HEK293 (cell line): ENCODE measurements around the gene SWAP70.

Experiments
- CTCF ChIA-PET: fragments of 350-600 bp; formaldehyde crosslinking; extraction: SDS; loops from one replicate; lab custom pipeline; 2021; ENCODE audit warnings: antibody characterized with exemption; lab: Yijun Ruan, JAX
- POLR2A ChIA-PET: fragments of 300-600 bp; formaldehyde crosslinking; extraction: SDS; loops from one replicate; lab custom pipeline; 2020; ENCODE audit warnings: antibody characterized with exemption, inconsistent platforms; lab: Yijun Ruan, JAX
- H3K27ac ChIP-seq: fragments of 200-500 bp; sonication (Bioruptor generic); 2 replicates; pipeline ENCODE4 v1.5.1; 2014; ENCODE audit warnings: low read depth, low read length, control low read depth, inconsistent platforms; ENCODE audit errors: extremely low read depth
- H3K36me3 ChIP-seq, 2 experiments: fragments of 200-500 bp in 1 of 2; sonication (Bioruptor generic) in 1 of 2; 1 replicate in 1 of 2; 2 replicates in 1 of 2; pipeline ENCODE4 v1.5.1; 2014 to 2017; ENCODE audit warnings: inconsistent platforms in 2 of 2, low read length in 2 of 2; ENCODE audit not compliant: control insufficient read depth in 2 of 2, insufficient read depth in 1 of 2
- H3K4me1 ChIP-seq: fragments of 200-500 bp; sonication (Bioruptor generic); 2 replicates; pipeline ENCODE4 v1.5.1; 2014; ENCODE audit warnings: mild to moderate bottlenecking, low read length, inconsistent platforms; ENCODE audit not compliant: control insufficient read depth, insufficient read depth
- H3K4me3 ChIP-seq: 2 replicates; pipeline ENCODE4 v1.5.1; 2011; ENCODE audit warnings: low read depth, mild to moderate bottlenecking, control low read depth, low read length, moderate library complexity
- H3K9me3 ChIP-seq: fragments of 200-500 bp; sonication (Bioruptor generic); 2 replicates; pipeline ENCODE4 v1.5.1; 2014; ENCODE audit warnings: low read depth, low read length, inconsistent platforms; ENCODE audit not compliant: control insufficient read depth, insufficient read depth
- FEZF1 ChIP-seq: fragments of 450-650 bp; formaldehyde crosslinking; IDR thresholded peaks from 2 replicates; pipeline ENCODE4 v1.5.1; 2016; ENCODE audit warnings: missing biosample characterization, missing genetic modification characterization
- GFI1B ChIP-seq: fragments of 450-650 bp; formaldehyde crosslinking; IDR thresholded peaks from 2 replicates; pipeline ENCODE4 v1.5.1; 2016; ENCODE audit warnings: missing biosample characterization, missing genetic modification characterization
- GLI2 ChIP-seq: fragments of 450-650 bp; formaldehyde crosslinking; IDR thresholded peaks from 2 replicates; pipeline ENCODE4; 2017; ENCODE audit warnings: missing biosample characterization, missing genetic modification characterization, low read depth, borderline replicate concordance
- HOXD13 ChIP-seq: sonication (generic); formaldehyde crosslinking; IDR thresholded peaks from 2 replicates; pipeline ENCODE4 v1.8.0; 2022; ENCODE audit warnings: missing genetic modification reagents, borderline replicate concordance
- KLF1 ChIP-seq: fragments of 450-650 bp; formaldehyde crosslinking; IDR thresholded peaks from 2 replicates; pipeline ENCODE4 v1.5.1; 2016; ENCODE audit warnings: missing biosample characterization, missing genetic modification characterization
- MZF1 ChIP-seq: fragments of 450-650 bp; formaldehyde crosslinking; IDR thresholded peaks from 2 replicates; pipeline ENCODE4 v1.5.1; 2017; ENCODE audit warnings: missing biosample characterization, missing genetic modification characterization, borderline replicate concordance
- REST ChIP-seq: fragments of 450-650 bp; formaldehyde crosslinking; IDR thresholded peaks from 2 replicates; pipeline ENCODE4 v1.5.1; 2016; ENCODE audit warnings: missing biosample characterization, missing genetic modification characterization
- YY1 ChIP-seq: fragments of 450-650 bp; formaldehyde crosslinking; IDR thresholded peaks from 2 replicates; pipeline ENCODE4 v1.5.1; 2018; ENCODE audit warnings: missing biosample characterization, missing genetic modification characterization
- ZNF140 ChIP-seq: fragments of 450-650 bp; formaldehyde crosslinking; IDR thresholded peaks from 2 replicates; pipeline ENCODE4 v1.5.1; 2016; ENCODE audit warnings: missing biosample characterization, missing genetic modification characterization
- ZNF148 ChIP-seq: fragments of 450-650 bp; formaldehyde crosslinking; IDR thresholded peaks from 2 replicates; pipeline ENCODE4 v1.5.0; 2017; ENCODE audit warnings: missing biosample characterization, missing genetic modification characterization, borderline replicate concordance
- ZNF239 ChIP-seq: fragments of 450-650 bp; formaldehyde crosslinking; IDR thresholded peaks from 2 replicates; pipeline ENCODE4 v1.5.1; 2016; ENCODE audit warnings: missing biosample characterization, missing genetic modification characterization
- ZNF292 ChIP-seq: fragments of 450-650 bp; formaldehyde crosslinking; IDR thresholded peaks from 2 replicates; pipeline ENCODE4 v1.5.1; 2016; ENCODE audit warnings: low read depth, missing biosample characterization, missing genetic modification characterization, borderline replicate concordance
- ZNF324 ChIP-seq: fragments of 450-650 bp; formaldehyde crosslinking; IDR thresholded peaks from 2 replicates; pipeline ENCODE4 v1.5.1; 2016; ENCODE audit warnings: missing biosample characterization, missing genetic modification characterization
- ZNF366 ChIP-seq: fragments of 450-650 bp; formaldehyde crosslinking; conservative IDR thresholded peaks from 2 replicates; pipeline ENCODE4 v1.5.1; 2016; ENCODE audit warnings: missing biosample characterization, missing genetic modification characterization
- ZNF473 ChIP-seq: fragments of 450-650 bp; formaldehyde crosslinking; IDR thresholded peaks from 2 replicates; pipeline ENCODE4 v1.5.1; 2017; ENCODE audit warnings: missing biosample characterization, missing genetic modification characterization
- ZNF785 ChIP-seq: fragments of 450-650 bp; formaldehyde crosslinking; IDR thresholded peaks from 2 replicates; pipeline ENCODE4 v1.5.1; 2016; ENCODE audit warnings: missing biosample characterization, missing genetic modification characterization
- ZXDB ChIP-seq: fragments of 450-650 bp; formaldehyde crosslinking; IDR thresholded peaks from 2 replicates; pipeline ENCODE4 v1.5.1; 2016; ENCODE audit warnings: missing biosample characterization, missing genetic modification characterization
- TF ChIP-seq, protein P1 (sequence below): fragments of 450-650 bp; formaldehyde crosslinking; IDR thresholded peaks from 2 replicates; pipeline ENCODE4 v1.5.1; 2016; ENCODE audit warnings: missing biosample characterization, missing genetic modification characterization

SWAP70 gene

GRCh38 chr11:9675691-9676090 is 11.8 kb downstream of the SWAP70 start:
- ChIA-PET CTCF (interaction anchor here (0.6 to 0.8 kb wide), 2 partner anchors 57 to 950 kb away, joined by 3 read pairs; no protein-coding TSS in a partner anchor), POLR2A (no interaction called here)
- Histone ChIP-seq H3K4me1 (no peaks in the 10 kb centered on the region), H3K9me3 (no peaks in the 10 kb centered on the region), H3K4me3 (no peak overlapping the region), H3K36me3 (no peaks in the 10 kb centered on the region), H3K27ac (no peak overlapping the region)
- TF ChIP-seq ZNF785 (tag by site-specific recombination): no peak
- TF ChIP-seq YY1 (tag by site-specific recombination): no peak
- TF ChIP-seq KLF1 (tag by site-specific recombination): no peak
- no peak for TF ChIP-seq ZNF324
- no peak for TF ChIP-seq ZNF473 (tag by site-specific recombination)
- no peak for TF ChIP-seq MZF1
- no peak for TF ChIP-seq GLI2 (tag by site-specific recombination)
- TF ChIP-seq ZNF366: no peak
- TF ChIP-seq FEZF1 (tag by site-specific recombination): no peak
- TF ChIP-seq HOXD13 (CRISPR knock-in tag): no peak
- no peak for TF ChIP-seq REST
- no peak for TF ChIP-seq ZNF140

GRCh38 chr11:9677951-9678350 is 14.1 kb downstream of the SWAP70 start:
- TF ChIP-seq GFI1B (tag by site-specific recombination) (no peak), ZNF239 (tag by site-specific recombination) (no peak), ZNF292 (tag by site-specific recombination) (no peak), ZNF148 (tag by site-specific recombination) (no peak), GLI2 (tag by site-specific recombination) (no peak)
- CTCF ChIA-PET: interaction anchor here (0.6 kb wide), 1 partner anchor 1060 kb away, joined by 3 read pairs; no protein-coding TSS in a partner anchor
- Histone ChIP-seq H3K4me3 (no peak overlapping the region), H3K27ac (no peak overlapping the region), H3K4me1 (no peaks in the 10 kb centered on the region), H3K36me3 (no peaks in the 10 kb centered on the region), H3K9me3 (no peaks in the 10 kb centered on the region)
- POLR2A ChIA-PET: interaction anchor here (0.8 kb wide), 1 partner anchor 13 kb away, joined by 14 read pairs; no protein-coding TSS in a partner anchor

DNA sequence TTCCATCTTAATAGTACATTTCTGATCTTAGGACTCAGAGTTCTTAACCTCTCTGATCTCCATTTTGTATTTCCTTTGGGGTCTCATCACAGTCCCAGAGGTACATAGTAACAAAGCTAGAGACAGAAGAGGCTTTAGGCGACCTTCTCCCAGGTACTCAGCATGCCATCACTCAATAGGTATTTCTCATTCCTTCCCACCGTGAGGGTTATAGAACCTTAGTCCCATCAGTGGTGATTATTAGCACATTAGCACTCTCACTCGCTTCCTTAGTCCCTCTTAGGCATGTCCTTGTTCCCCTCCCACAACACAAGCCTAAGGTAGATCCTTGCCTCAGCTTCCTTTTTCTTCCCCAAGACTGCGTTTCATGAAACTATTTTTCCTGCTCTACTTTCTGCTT is 14.7 kb downstream of the SWAP70 start:
- Histone ChIP-seq H3K4me3 (no peak overlapping the region), H3K36me3 (no peaks in the 10 kb centered on the region), H3K9me3 (no peaks in the 10 kb centered on the region), H3K27ac (no peak overlapping the region), H3K4me1 (no peaks in the 10 kb centered on the region)
- POLR2A ChIA-PET: interaction anchor here (0.8 kb wide), 1 partner anchor 14 kb away, joined by 14 read pairs; no protein-coding TSS in a partner anchor
- CTCF ChIA-PET: no interaction called here
- TF ChIP-seq GLI2 (tag by site-specific recombination) (no peak), HOXD13 (CRISPR knock-in tag) (no peak), ZXDB (tag by site-specific recombination) (no peak)
- TF ChIP-seq, protein P1, sequence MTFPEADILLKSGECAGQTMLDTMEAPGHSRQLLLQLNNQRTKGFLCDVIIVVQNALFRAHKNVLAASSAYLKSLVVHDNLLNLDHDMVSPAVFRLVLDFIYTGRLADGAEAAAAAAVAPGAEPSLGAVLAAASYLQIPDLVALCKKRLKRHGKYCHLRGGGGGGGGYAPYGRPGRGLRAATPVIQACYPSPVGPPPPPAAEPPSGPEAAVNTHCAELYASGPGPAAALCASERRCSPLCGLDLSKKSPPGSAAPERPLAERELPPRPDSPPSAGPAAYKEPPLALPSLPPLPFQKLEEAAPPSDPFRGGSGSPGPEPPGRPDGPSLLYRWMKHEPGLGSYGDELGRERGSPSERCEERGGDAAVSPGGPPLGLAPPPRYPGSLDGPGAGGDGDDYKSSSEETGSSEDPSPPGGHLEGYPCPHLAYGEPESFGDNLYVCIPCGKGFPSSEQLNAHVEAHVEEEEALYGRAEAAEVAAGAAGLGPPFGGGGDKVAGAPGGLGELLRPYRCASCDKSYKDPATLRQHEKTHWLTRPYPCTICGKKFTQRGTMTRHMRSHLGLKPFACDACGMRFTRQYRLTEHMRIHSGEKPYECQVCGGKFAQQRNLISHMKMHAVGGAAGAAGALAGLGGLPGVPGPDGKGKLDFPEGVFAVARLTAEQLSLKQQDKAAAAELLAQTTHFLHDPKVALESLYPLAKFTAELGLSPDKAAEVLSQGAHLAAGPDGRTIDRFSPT: no peak
